ENCODE measurements around the gene SYNRG.
A peak's percentile ranks its signal among the peaks of the same experiment; 100 is the strongest.

DNA sequence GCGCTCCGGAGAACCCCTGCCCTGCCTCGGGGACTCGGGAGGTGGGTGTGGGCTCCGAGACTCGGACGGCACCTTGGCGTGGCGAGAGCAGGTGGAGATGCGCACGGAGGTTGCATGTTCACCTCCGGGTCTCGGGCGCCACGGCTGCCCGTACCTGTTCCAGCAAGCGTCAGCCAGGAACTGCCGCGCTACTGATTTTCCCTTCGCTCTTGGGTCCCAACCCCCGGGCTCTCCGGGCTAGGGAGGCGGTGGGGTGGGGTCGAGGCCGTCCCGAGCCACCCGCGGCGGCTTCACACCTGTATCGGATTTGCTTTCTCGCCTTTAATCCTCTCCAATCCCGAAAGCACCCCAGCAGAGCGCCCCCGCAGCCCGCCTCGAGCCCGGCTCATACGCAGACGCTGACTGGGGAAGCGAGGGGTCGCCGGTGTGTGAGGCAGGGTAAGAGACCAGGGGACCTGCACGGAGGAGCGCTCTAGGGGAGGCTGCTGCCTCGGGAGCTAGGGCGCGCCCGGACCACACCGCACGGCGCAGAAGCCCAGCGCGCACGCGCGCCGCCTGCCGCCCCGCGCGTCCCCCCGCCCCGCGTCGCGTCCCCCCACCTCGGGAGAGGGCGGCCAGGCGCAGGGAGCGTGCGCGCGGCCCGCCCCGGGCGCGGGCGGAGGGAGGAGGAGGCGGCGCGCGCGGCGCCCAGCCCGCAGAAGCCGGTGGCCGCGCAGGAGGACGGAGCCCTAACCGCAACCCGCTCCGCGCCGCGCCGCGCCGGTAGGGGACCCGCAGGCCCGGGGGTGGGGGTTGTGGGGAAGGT, 119.8 kb downstream of the SYNRG start, which contains the start of gene DUSP14:
- TF ChIP-seq POLR2AphosphoS5 (IDR thresholded peaks at IDR 0.05; ENCODE audit: low read depth, low read length) (peak; percentile 71), TAF1 (IDR thresholded peaks at IDR 0.05; ENCODE audit: low read depth, low read length) (peak; percentile 29; the same call in 1 of the 2 replicates), POLR2A (IDR thresholded peaks at IDR 0.05; ENCODE audit: low read depth, low read length) (peak; percentile 71), POU2F2 (IDR thresholded peaks at IDR 0.05; ENCODE audit: low read depth, low read length) (no peak)

Measured in GM12891 (cell line).